T-cell (primary cell): ENCODE measurements around the gene CIDEA. TPM values are rescaled to one million over a fixed set of nuclear protein-coding genes. Genes with fewer than 3 reads are reported as not detected.
A peak's percentile ranks its signal among the peaks of the same experiment; 100 is the strongest.

ENCODE experiments used
- ATAC-seq, 4 experiments: fragments of 200-7000 bp in 3 of 4; fragments of 150-1000 bp in 1 of 4; cut with Tn5 transposase; replicated peaks in 1 of 4; 1 replicate in 3 of 4; 2 replicates in 1 of 4; pipeline ENCODE4 v1.10.0; 2021; ENCODE audit warnings: moderate library complexity in 3 of 4, mild to moderate bottlenecking in 2 of 4, moderate number of reproducible peaks in 1 of 4
- CTCF ChIA-PET, 2 donors: fragments of 300-600 bp; sonication (Branson Sonifier 250); formaldehyde crosslinking; loops; one replicate each; lab custom pipeline; 2022; ENCODE audit warnings: antibody characterized with exemption in 2 of 2; lab: Charles Lee
- POLR2A ChIA-PET, 2 donors: fragments of 300-600 bp; sonication (Branson Sonifier 250); formaldehyde crosslinking; loops; one replicate each; lab custom pipeline; 2022; ENCODE audit warnings: antibody characterized with exemption in 2 of 2; lab: Charles Lee
- DNase-seq, 35 experiments: peaks; one replicate each; pipeline versions ENCODE4 v3.0.0 to v3.0.0-alpha.2; 2013 to 2023
- H3K27ac ChIP-seq: one replicate; pipeline ENCODE4 v1.5.1; 2013; ENCODE audit warnings: low read length
- H3K27me3 ChIP-seq, 2 experiments: replicated peaks in 1 of 2; 1 replicate in 1 of 2; 2 replicates in 1 of 2; pipeline versions ENCODE4 v1.6.1 to v1.7.0; 2013; ENCODE audit warnings: low read length in 1 of 2, mixed read lengths in 1 of 2; ENCODE audit not compliant: control insufficient read depth in 2 of 2, insufficient read depth in 2 of 2; ENCODE audit errors: extremely low read depth in 1 of 2
- H3K36me3 ChIP-seq, 2 donors: 1 replicate in 1 of 2; 2 replicates in 1 of 2; pipeline versions ENCODE4 v1.6.1 to v1.7.0; 2013; ENCODE audit warnings: low read length in 1 of 2; ENCODE audit not compliant: control insufficient read depth in 2 of 2, insufficient read depth in 1 of 2; ENCODE audit errors: extremely low read depth in 1 of 2
- H3K4me1 ChIP-seq, 2 experiments: 1 replicate in 1 of 2; 2 replicates in 1 of 2; pipeline versions ENCODE4 v1.6.1 to v1.7.0; 2013; ENCODE audit warnings: low read length in 2 of 2, mixed read lengths in 1 of 2; ENCODE audit not compliant: insufficient read depth in 2 of 2, control insufficient read depth in 1 of 2; ENCODE audit errors: extremely low read depth in 1 of 2
- H3K4me3 ChIP-seq, 2 donors: 1 replicate in 1 of 2; 2 replicates in 1 of 2; pipeline versions ENCODE4 v1.5.1 to v1.7.0; 2013; ENCODE audit warnings: mild to moderate bottlenecking in 2 of 2, low read length in 1 of 2, moderate library complexity in 1 of 2; ENCODE audit not compliant: control insufficient read depth in 1 of 2; ENCODE audit errors: extremely low read depth in 1 of 2
- H3K9me3 ChIP-seq: 2 replicates; pipeline ENCODE4 v1.7.0; 2013
- H3K27ac Mint-ChIP-seq, 2 donors: one replicate each; pipeline ENCODE4 v1.8.0; 2020 to 2021; ENCODE audit warnings: mild to moderate bottlenecking in 2 of 2, mixed read lengths in 2 of 2
- H3K27me3 Mint-ChIP-seq, 2 donors: one replicate each; pipeline ENCODE4 v1.8.0; 2021 to 2022; ENCODE audit warnings: mixed read lengths in 2 of 2
- H3K36me3 Mint-ChIP-seq: one replicate; pipeline ENCODE4 v1.8.0; 2021; ENCODE audit warnings: mixed read lengths
- H3K4me1 Mint-ChIP-seq, 3 donors: one replicate each; pipeline ENCODE4 v1.8.0; 2020 to 2022; ENCODE audit warnings: mixed read lengths in 3 of 3, mild to moderate bottlenecking in 1 of 3
- H3K4me3 Mint-ChIP-seq, 3 donors: one replicate each; pipeline ENCODE4 v1.8.0; 2020 to 2022; ENCODE audit warnings: mild to moderate bottlenecking in 3 of 3, mixed read lengths in 3 of 3, moderate library complexity in 3 of 3
- H3K9me3 Mint-ChIP-seq, 3 donors: one replicate each; pipeline ENCODE4 v1.8.0; 2020 to 2022; ENCODE audit warnings: mixed read lengths in 3 of 3
- WGBS: methylation state at CpG from one replicate; pipeline ENCODE4 v1.1.5; 2013; ENCODE audit warnings: missing lambda C conversion rate; ENCODE audit not compliant: insufficient coverage; 5-methylcytosine and 5-hydroxymethylcytosine counted together
- total RNA-seq, 35 experiments: library from RNA in 6 of 35; stranded (reverse) in 6 of 35; fragments of 120-200 nt in 1 of 35; gene quantifications; one replicate each; pipeline versions ENCODE4 v1.2.1 to v1.2.4 and lab custom pipeline; 2013 to 2026

The CIDEA gene
- total RNA-seq, 5 donors from 2014 or later (not counting 1 experiment from before 2014, with no cell fraction given): not detected

GRCh38 chr18:12302391-12303147 lies 48.4 kb downstream of the CIDEA start:
- peaks cover 31 to 33% of the 10 kb centered on the region in 2 donors for H3K27me3 Mint-ChIP-seq
- Histone ChIP-seq H3K4me3 (no peak overlapping the region), H3K27ac (no peak overlapping the region), H3K36me3 (no peaks in the 10 kb centered on the region), H3K4me1 (peaks cover 0 to 6% of the 10 kb centered on the region in 2 experiments), H3K27me3 (peaks cover 3 to 49% of the 10 kb centered on the region in 2 experiments), H3K9me3 (no peaks in the 10 kb centered on the region)
- ChIA-PET CTCF (interaction anchor here in 1 of 2 donors (1.3 kb wide), 1 partner anchor 26 kb away, joined by 4 read pairs; no protein-coding TSS in a partner anchor), POLR2A (interaction anchor here in 1 of 2 donors (0.6 kb wide), 1 partner anchor 1310 kb away, joined by 9 read pairs; no protein-coding TSS in a partner anchor)
- H3K4me1 Mint-ChIP-seq: peaks cover 11 to 13% (median 12%) of the 10 kb centered on the region in 3 donors
- no peaks in the 10 kb centered on the region for H3K36me3 Mint-ChIP-seq
- no peak for ATAC-seq
- no peak overlapping the region for H3K4me3 Mint-ChIP-seq
- WGBS: 82% methylated on average over 8 of the region's 14 CpGs
- no peak for DNase-seq
- H3K9me3 Mint-ChIP-seq: no peaks in the 10 kb centered on the region
- H3K27ac Mint-ChIP-seq: no peak overlapping the region

DNA sequence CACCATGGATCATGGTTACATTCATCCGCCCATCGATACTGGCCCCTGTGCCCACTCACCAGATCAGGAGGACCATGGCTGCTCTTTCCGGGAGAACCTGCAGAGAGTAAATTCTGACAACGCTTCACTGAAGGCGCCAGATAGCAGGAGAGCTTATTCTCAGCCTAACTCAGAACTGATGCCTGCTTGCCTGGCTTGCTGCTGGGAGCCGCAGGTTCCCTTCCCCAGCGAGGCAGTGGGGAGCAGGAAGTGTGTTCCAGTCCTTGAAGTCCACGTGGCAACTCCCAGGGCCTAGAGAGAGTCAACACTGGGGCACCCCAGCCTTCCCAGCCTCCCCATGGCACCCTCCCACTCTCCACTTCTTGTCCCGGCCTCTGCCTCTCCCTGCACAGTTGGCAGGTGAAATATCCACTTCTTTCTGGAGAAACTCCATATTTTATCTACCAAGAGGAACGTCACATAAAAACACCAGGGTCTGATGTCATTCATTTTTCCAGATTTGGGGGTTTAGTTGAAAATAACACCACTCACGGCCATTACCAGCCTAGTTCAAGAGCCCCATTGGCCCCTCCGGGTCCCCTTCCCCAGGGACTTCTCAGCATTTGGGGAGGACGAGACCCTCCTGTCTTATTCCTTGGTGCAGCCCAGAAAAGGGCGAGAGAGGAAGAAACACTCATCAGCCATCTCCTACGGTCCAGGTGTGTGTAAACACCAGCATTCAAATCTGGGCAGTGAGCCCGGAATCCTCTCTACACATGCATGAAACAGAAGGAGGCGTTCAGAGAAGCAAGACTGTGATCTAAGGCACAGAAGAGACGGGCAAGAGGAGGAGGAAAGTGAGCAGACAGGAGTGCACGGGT lies 50.4 kb downstream of the CIDEA start:
- H3K4me1 Mint-ChIP-seq: peaks cover 12 to 15% (median 14%) of the 10 kb centered on the region in 3 donors
- Histone ChIP-seq H3K27me3 (peaks cover 6 to 61% of the 10 kb centered on the region in 2 experiments), H3K9me3 (no peaks in the 10 kb centered on the region), H3K27ac (no peak overlapping the region), H3K4me1 (peaks cover 0 to 11% of the 10 kb centered on the region in 2 experiments), H3K36me3 (no peaks in the 10 kb centered on the region), H3K4me3 (no peak overlapping the region)
- H3K36me3 Mint-ChIP-seq: no peaks in the 10 kb centered on the region
- H3K27ac Mint-ChIP-seq: no peak overlapping the region
- peaks cover 34 to 42% of the 10 kb centered on the region in 2 donors for H3K27me3 Mint-ChIP-seq
- no peak overlapping the region for H3K4me3 Mint-ChIP-seq
- ChIA-PET CTCF (no interaction called here), POLR2A (no interaction called here)
- no peaks in the 10 kb centered on the region for H3K9me3 Mint-ChIP-seq
- DNase-seq: no peak
- 76% methylated on average over 14 of the region's 19 CpGs for WGBS
- ATAC-seq: no peak

DNA sequence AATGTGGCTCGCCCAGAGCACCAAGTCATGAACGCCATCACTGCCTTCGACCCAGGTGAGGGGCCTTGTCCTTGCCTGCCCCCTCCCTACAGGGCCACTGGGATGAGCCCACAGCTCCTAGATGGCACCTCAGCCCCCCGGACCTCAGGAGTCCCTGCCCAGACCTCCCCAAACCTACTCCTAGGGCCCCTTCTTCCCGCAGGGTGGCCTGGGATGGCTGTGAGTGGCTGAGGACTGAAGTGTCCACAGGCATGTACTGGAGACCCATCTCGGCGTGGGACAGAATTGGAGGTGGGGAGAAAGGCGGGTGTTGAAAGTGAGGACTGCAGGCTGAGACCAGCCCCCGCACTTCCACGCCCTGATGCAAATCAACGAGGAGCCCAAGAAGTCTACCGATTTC lies 51.0 kb downstream of the CIDEA start:
- CTCF ChIA-PET: no interaction called here
- Mint-ChIP-seq H3K4me3 (no peak overlapping the region), H3K9me3 (no peaks in the 10 kb centered on the region), H3K4me1 (peaks cover 12 to 16% (median 15%) of the 10 kb centered on the region in 3 donors), H3K27ac (no peak overlapping the region), H3K27me3 (peaks cover 37 to 47% of the 10 kb centered on the region in 2 donors), H3K36me3 (no peaks in the 10 kb centered on the region)
- ATAC-seq (no peak), DNase-seq (no peak)
- no peak overlapping the region for H3K27ac ChIP-seq
- H3K9me3 ChIP-seq: no peaks in the 10 kb centered on the region
- peaks cover 6 to 64% of the 10 kb centered on the region in 2 experiments for H3K27me3 ChIP-seq
- WGBS: 80% methylated on average over 1 of the region's 12 CpGs
- H3K4me1 ChIP-seq: peaks cover 0 to 11% of the 10 kb centered on the region in 2 experiments
- POLR2A ChIA-PET: no interaction called here
- H3K36me3 ChIP-seq: no peaks in the 10 kb centered on the region
- no peak overlapping the region for H3K4me3 ChIP-seq

DNA sequence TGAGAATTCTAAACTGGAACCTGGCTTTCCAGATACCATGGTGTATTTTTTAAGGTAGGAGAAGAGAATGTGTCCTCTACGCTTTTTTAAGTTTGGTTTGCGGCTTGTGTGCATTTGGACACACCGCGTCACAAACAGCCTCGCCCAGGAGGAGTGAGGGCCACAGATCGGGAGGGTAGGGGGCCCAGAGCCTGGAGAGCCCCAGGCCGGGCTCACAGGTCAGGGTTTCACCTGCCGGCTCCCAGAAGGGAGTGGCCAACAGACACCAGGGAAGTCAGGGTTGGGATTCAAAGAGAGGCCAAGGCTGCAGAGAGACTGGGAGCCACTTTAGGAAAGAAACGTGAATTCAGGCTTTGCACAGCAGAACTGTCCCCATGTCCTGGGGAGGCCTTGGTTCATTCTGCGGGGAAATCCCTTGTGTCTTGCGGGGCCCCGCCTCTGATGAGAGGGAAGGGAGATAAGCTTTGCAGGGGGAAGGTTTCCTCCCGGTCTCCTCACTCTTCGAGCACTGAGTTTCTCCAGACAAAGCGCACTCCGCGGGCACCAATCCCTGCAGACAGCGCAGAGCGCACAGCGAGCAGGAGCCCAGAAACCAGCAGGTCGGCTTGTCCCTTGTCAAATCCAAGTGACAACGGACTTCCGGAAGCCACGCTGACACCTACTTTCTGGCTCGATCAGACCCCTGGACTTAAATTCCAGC lies 51.9 kb downstream of the CIDEA start:
- Histone ChIP-seq H3K36me3 (no peaks in the 10 kb centered on the region), H3K4me3 (no peak overlapping the region), H3K9me3 (no peaks in the 10 kb centered on the region), H3K27ac (no peak overlapping the region), H3K4me1 (peaks cover 0 to 11% of the 10 kb centered on the region in 2 experiments), H3K27me3 (peaks cover 6 to 70% of the 10 kb centered on the region in 2 experiments)
- ChIA-PET CTCF (no interaction called here), POLR2A (no interaction called here)
- Mint-ChIP-seq H3K9me3 (no peaks in the 10 kb centered on the region), H3K27me3 (peaks cover 37 to 52% of the 10 kb centered on the region in 2 donors), H3K4me3 (peak overlapping the region in 1 of 3 donors; percentile 82), H3K4me1 (peaks cover 12 to 16% (median 15%) of the 10 kb centered on the region in 3 donors), H3K27ac (no peak overlapping the region), H3K36me3 (no peaks in the 10 kb centered on the region)
- DNase-seq (no peak), ATAC-seq (no peak)
- WGBS: 69% methylated on average over 25 of the region's 25 CpGs

- peaks cover 4% of the 10 kb centered on the region for H3K36me3 Mint-ChIP-seq
- no peak for ATAC-seq
- peaks cover 42 to 52% of the 10 kb centered on the region in 2 donors for H3K27me3 Mint-ChIP-seq
- H3K9me3 Mint-ChIP-seq: peaks cover 0 to 6% (median 3%) of the 10 kb centered on the region in 3 donors
- WGBS: 17% methylated on average over 36 of the region's 39 CpGs
- Histone ChIP-seq H3K36me3 (no peaks in the 10 kb centered on the region), H3K9me3 (no peaks in the 10 kb centered on the region), H3K27me3 (peaks cover 6 to 63% of the 10 kb centered on the region in 2 experiments), H3K4me3 (peak overlapping the region in 1 of 2 donors; percentile 59), H3K4me1 (peaks cover 0 to 11% of the 10 kb centered on the region in 2 experiments), H3K27ac (no peak overlapping the region)
- no peak for DNase-seq
- H3K4me3 Mint-ChIP-seq: peak overlapping the region; percentile 71 to 82 (median 79)
- ChIA-PET POLR2A (no interaction called here), CTCF (no interaction called here)
- peaks cover 12 to 16% (median 15%) of the 10 kb centered on the region in 3 donors for H3K4me1 Mint-ChIP-seq
- no peak overlapping the region for H3K27ac Mint-ChIP-seq
Observed at GRCh38 chr18:12306752-12307700, 52.9 kb downstream of the CIDEA start.
